ENCODE results near the gene WSB1. TPM values are rescaled to one million over a fixed set of nuclear protein-coding genes. Genes with fewer than 3 reads are reported as not detected.

The WSB1 gene
- total and polyA plus RNA-seq, 2 donors: 60.7 to 125 TPM

DNA sequence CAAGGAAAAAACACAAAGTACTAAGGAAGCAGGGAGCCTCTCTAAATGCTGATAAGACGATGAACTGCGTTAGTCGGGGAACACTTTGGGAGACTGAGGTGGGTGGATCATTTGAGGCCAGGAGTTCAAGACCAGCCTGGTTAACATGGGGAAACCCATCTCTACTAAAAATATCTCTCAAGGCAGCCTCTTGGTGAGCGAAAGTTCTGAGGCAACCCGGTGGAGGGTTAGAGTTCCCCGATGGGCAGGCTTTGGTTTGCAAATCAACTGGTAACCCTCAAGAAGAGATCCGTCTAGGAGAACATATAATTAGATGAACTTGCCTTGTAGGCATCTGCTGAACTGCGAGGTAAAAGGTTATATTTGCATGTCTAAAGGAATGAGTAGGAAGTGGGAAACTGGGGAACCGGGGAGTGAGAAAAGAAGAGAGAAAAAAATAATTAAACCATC is 44.6 kb downstream of the WSB1 start:
- DNase-seq (ENCODE audit: low read depth in 6 of 9, low spot score in 9 of 9): no peak
- Histone ChIP-seq H3K4me3 (ENCODE audit: low read length in 2 of 2) (no peak overlapping the region), H3K36me3 (ENCODE audit: control insufficient read depth in 2 of 2, insufficient read depth in 2 of 2, low read length in 1 of 2) (no peaks in the 10 kb centered on the region), H3K27ac (ENCODE audit: low read depth in 1 of 2, low read length in 1 of 2) (no peak overlapping the region), H3K4me1 (ENCODE audit: control insufficient read depth in 2 of 2, insufficient read depth in 2 of 2, low read length in 2 of 2) (peaks cover 0 to 2% of the 10 kb centered on the region in 2 donors), H3K9me3 (ENCODE audit: control insufficient read depth in 2 of 2, insufficient read depth in 1 of 2, low read length in 1 of 2) (no peaks in the 10 kb centered on the region), H3K27me3 (ENCODE audit: control insufficient read depth in 2 of 2, insufficient read depth in 1 of 2, low read length in 1 of 2) (peaks cover 0 to under 1% of the 10 kb centered on the region in 2 donors)
- WGBS: 92% methylated on average over 9 of the region's 9 CpGs

DNA sequence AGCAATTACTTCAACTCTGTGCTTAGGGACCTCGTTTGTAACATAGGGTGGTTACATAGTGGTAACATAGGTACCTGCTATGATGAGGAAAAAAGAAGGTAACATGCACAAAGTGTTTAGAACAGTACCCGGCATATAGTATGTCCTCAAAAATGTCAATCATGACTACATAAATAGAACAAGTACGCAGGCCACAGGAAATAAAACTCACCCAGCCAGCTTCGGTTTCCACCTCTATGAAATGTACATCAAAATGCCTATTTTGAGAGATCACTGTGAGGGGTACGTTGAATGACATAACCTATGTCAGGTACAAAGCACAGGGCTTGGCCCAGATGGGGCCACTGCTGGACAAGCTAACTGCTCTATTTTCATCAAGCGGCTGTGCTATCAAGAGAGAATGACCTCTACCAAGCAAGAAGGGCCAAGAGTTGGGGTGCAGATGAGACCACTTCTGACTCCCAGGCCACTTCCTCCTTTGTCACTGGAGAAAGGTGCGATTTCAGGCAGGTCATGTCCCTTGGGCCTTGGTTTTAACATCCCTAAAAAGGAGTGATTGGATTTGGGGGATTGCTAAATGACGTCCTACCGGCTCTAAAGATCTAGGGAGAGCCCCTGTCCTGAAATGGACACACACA is 45.4 kb downstream of the WSB1 start:
- Histone ChIP-seq H3K4me3 (ENCODE audit: low read length in 2 of 2) (no peak overlapping the region), H3K4me1 (ENCODE audit: control insufficient read depth in 2 of 2, insufficient read depth in 2 of 2, low read length in 2 of 2) (peaks cover 0 to 5% of the 10 kb centered on the region in 2 donors), H3K27me3 (ENCODE audit: control insufficient read depth in 2 of 2, insufficient read depth in 1 of 2, low read length in 1 of 2) (no peaks in the 10 kb centered on the region), H3K9me3 (ENCODE audit: control insufficient read depth in 2 of 2, insufficient read depth in 1 of 2, low read length in 1 of 2) (no peaks in the 10 kb centered on the region), H3K27ac (ENCODE audit: low read depth in 1 of 2, low read length in 1 of 2) (no peak overlapping the region), H3K36me3 (ENCODE audit: control insufficient read depth in 2 of 2, insufficient read depth in 2 of 2, low read length in 1 of 2) (no peaks in the 10 kb centered on the region)
- WGBS: 75% methylated on average over 9 of the region's 9 CpGs
- no peak for DNase-seq (ENCODE audit: low read depth in 6 of 9, low spot score in 9 of 9)

DNA sequence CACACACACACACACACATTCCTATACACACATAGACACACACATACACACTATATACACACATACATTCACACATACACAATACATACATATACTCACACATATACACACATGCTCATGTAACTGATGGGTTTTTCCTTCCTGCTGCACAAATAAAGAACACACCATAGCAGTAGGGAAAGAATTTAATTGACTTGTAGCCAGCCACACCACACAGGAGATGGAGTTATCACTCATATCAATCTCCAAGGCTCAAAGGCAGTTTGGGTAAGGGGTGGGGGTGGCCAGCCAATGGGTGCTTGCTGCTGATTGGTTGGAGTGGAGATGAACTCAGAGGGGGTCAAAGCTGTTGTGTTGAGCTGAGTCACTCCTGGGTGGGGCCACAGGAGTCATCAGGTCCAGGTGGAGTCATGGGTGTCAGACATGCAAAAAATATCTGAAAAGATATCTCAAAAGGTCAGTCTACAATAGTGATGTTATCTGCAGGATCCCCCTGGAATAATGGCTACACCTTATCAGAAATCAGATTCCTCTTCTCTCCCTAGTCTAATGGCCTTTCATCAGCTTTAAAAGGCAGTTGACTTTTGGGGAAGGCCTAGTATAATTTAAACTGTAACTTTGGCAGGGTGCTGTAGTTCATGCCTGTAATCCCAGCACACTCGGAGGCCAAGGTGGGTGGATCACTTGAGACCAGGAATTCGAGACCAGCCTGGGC is 46.1 kb downstream of the WSB1 start:
- H3K4me1 ChIP-seq (ENCODE audit: control insufficient read depth in 2 of 2, insufficient read depth in 2 of 2, low read length in 2 of 2): peaks cover 0 to 7% of the 10 kb centered on the region in 2 donors
- H3K27ac ChIP-seq (ENCODE audit: low read depth in 1 of 2, low read length in 1 of 2): no peak overlapping the region
- no peaks in the 10 kb centered on the region for H3K36me3 ChIP-seq (ENCODE audit: control insufficient read depth in 2 of 2, insufficient read depth in 2 of 2, low read length in 1 of 2)
- H3K9me3 ChIP-seq (ENCODE audit: control insufficient read depth in 2 of 2, insufficient read depth in 1 of 2, low read length in 1 of 2): no peaks in the 10 kb centered on the region
- no peak overlapping the region for H3K4me3 ChIP-seq (ENCODE audit: low read length in 2 of 2)
- no peaks in the 10 kb centered on the region for H3K27me3 ChIP-seq (ENCODE audit: control insufficient read depth in 2 of 2, insufficient read depth in 1 of 2, low read length in 1 of 2)
- DNase-seq (ENCODE audit: low read depth in 6 of 9, low spot score in 9 of 9): no peak
- WGBS: 93% methylated on average over 2 of the region's 2 CpGs

DNA sequence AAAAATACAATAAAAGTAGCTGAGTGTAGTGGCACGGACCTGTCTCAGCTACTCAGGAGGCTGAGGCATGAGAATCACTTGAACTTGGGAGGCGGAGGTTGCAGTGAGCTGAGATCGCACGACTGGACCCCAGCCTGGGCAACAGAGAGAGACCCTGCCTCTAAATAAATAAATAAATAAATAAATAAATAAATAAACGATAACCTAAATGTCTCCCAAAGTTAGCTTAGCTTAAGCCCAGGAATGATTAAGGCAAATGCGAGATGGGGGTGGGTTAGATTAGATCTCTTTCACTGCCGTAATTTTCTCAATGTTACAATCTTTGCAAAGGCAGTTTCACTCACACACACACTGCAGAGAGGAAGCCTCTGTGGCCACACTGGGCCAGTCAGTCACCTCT is 46.7 kb downstream of the WSB1 start:
- Histone ChIP-seq H3K27me3 (ENCODE audit: control insufficient read depth in 2 of 2, insufficient read depth in 1 of 2, low read length in 1 of 2) (no peaks in the 10 kb centered on the region), H3K4me1 (ENCODE audit: control insufficient read depth in 2 of 2, insufficient read depth in 2 of 2, low read length in 2 of 2) (peaks cover 0 to 7% of the 10 kb centered on the region in 2 donors), H3K27ac (ENCODE audit: low read depth in 1 of 2, low read length in 1 of 2) (no peak overlapping the region), H3K9me3 (ENCODE audit: control insufficient read depth in 2 of 2, insufficient read depth in 1 of 2, low read length in 1 of 2) (no peaks in the 10 kb centered on the region), H3K4me3 (ENCODE audit: low read length in 2 of 2) (no peak overlapping the region), H3K36me3 (ENCODE audit: control insufficient read depth in 2 of 2, insufficient read depth in 2 of 2, low read length in 1 of 2) (no peaks in the 10 kb centered on the region)
- DNase-seq (ENCODE audit: low read depth in 6 of 9, low spot score in 9 of 9): no peak
- WGBS: 94% methylated on average over 7 of the region's 7 CpGs

DNA sequence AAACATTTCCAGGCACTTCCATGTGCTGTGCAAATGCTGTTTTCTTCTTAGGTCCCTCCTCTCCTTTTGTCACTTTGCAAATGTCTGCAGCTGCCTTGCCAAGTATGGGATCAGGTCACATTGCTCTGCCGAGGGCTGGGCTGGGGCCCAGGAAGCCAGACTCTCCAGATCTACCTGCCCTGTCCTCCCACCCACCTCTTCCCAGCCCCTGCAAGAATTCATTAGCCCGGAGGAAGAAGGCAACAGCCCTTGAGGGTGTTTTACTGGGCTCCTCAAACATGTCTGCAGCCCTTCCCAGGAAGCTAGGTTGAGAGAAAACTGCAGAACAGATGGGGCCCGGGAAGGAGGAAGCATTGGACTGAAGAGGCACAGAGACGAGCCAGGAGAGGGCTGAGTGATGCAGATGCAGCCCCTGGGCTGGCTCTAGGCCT is 47.1 kb downstream of the WSB1 start:
- Histone ChIP-seq H3K36me3 (ENCODE audit: control insufficient read depth in 2 of 2, insufficient read depth in 2 of 2, low read length in 1 of 2) (no peaks in the 10 kb centered on the region), H3K4me3 (ENCODE audit: low read length in 2 of 2) (no peak overlapping the region), H3K4me1 (ENCODE audit: control insufficient read depth in 2 of 2, insufficient read depth in 2 of 2, low read length in 2 of 2) (peaks cover 0 to 7% of the 10 kb centered on the region in 2 donors), H3K27me3 (ENCODE audit: control insufficient read depth in 2 of 2, insufficient read depth in 1 of 2, low read length in 1 of 2) (no peaks in the 10 kb centered on the region), H3K27ac (ENCODE audit: low read depth in 1 of 2, low read length in 1 of 2) (no peak overlapping the region), H3K9me3 (ENCODE audit: control insufficient read depth in 2 of 2, insufficient read depth in 1 of 2, low read length in 1 of 2) (no peaks in the 10 kb centered on the region)
- no peak for DNase-seq (ENCODE audit: low read depth in 6 of 9, low spot score in 9 of 9)
- 60% methylated on average over 4 of the region's 4 CpGs for WGBS

DNA sequence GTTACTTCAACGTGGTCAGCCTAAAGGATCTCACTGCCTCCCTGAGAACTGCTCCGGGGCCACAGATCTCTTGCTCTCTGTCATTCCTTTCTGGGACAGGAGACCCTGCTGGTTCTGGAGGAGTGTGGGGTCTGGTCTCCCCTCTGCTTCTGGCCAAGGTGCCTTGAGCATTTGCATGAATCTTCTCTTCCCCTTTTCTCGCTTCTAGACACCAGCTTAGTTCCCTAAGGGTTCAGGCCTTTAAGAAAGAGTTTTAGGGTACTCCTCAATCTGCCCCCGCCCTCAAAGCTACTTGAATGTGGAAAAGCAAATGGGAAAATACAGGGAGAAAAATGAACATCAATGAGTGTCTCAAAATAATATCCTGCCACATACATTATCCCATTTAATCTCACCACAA is 48.1 kb downstream of the WSB1 start:
- H3K27me3 ChIP-seq (ENCODE audit: control insufficient read depth in 2 of 2, insufficient read depth in 1 of 2, low read length in 1 of 2): no peaks in the 10 kb centered on the region
- H3K36me3 ChIP-seq (ENCODE audit: control insufficient read depth in 2 of 2, insufficient read depth in 2 of 2, low read length in 1 of 2): no peaks in the 10 kb centered on the region
- H3K4me1 ChIP-seq (ENCODE audit: control insufficient read depth in 2 of 2, insufficient read depth in 2 of 2, low read length in 2 of 2): peaks cover 0 to 7% of the 10 kb centered on the region in 2 donors
- no peak for DNase-seq (ENCODE audit: low read depth in 6 of 9, low spot score in 9 of 9)
- no peaks in the 10 kb centered on the region for H3K9me3 ChIP-seq (ENCODE audit: control insufficient read depth in 2 of 2, insufficient read depth in 1 of 2, low read length in 1 of 2)
- H3K27ac ChIP-seq (ENCODE audit: low read depth in 1 of 2, low read length in 1 of 2): no peak overlapping the region
- WGBS: 97% methylated on average over 4 of the region's 4 CpGs
- H3K4me3 ChIP-seq (ENCODE audit: low read length in 2 of 2): no peak overlapping the region

DNA sequence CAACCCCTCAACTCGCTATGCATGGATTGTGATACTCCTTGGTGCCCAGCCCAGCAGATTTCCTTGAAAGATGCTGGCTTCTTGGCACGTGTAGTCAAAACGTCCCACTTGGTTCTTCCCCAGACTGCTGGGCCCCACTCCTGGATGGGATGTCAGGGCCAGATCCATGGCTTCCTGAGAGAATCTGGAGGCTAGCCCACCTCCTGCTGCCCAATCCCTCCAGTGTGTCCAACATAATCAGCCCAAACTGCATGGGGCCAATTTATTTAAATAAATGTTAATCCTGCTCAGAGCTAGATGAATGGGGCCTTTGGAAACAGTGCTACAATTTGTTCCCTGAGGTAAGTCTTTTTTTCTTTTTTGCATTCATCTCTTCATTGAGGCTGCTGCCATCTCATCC is 49.4 kb downstream of the WSB1 start:
- DNase-seq (ENCODE audit: low read depth in 6 of 9, low spot score in 9 of 9): no peak
- Histone ChIP-seq H3K4me3 (ENCODE audit: low read length in 2 of 2) (no peak overlapping the region), H3K36me3 (ENCODE audit: control insufficient read depth in 2 of 2, insufficient read depth in 2 of 2, low read length in 1 of 2) (no peaks in the 10 kb centered on the region), H3K9me3 (ENCODE audit: control insufficient read depth in 2 of 2, insufficient read depth in 1 of 2, low read length in 1 of 2) (no peaks in the 10 kb centered on the region), H3K27ac (ENCODE audit: low read depth in 1 of 2, low read length in 1 of 2) (no peak overlapping the region), H3K4me1 (ENCODE audit: control insufficient read depth in 2 of 2, insufficient read depth in 2 of 2, low read length in 2 of 2) (peaks cover 0 to 7% of the 10 kb centered on the region in 2 donors), H3K27me3 (ENCODE audit: control insufficient read depth in 2 of 2, insufficient read depth in 1 of 2, low read length in 1 of 2) (no peaks in the 10 kb centered on the region)
- WGBS: 94% methylated on average over 3 of the region's 3 CpGs

DNA sequence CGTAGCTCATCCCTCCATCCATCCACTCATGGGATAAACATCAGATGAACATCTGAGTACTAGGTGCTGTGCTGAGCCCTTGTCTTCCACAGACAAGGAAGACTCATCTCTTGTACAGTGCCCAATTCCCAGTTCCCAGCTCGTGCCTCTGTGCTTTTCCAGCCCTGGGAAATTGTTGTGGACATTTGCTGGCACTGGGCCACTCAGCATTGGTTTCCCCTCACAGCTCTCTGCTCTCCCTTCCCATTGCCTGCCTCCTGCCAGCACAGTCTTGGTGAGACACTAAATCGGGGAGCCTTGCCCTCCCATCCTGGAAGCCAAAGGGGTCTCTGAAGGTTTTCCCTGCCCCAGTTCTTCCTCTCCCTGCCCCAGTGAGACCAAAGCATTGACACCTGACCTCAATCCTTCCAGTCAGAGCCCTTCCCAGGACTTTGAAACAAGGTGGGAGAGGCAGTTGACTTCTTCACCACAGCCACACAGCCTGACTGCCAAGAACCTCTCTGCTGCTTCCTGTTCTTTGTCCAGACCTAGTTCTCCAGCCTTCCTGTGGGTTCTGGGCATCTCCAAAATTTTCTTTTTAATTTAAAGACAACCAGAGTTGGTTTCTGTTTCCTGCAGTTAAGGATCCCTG is 50.2 kb downstream of the WSB1 start:
- Histone ChIP-seq H3K27me3 (ENCODE audit: control insufficient read depth in 2 of 2, insufficient read depth in 1 of 2, low read length in 1 of 2) (peaks cover 0 to 4% of the 10 kb centered on the region in 2 donors), H3K9me3 (ENCODE audit: control insufficient read depth in 2 of 2, insufficient read depth in 1 of 2, low read length in 1 of 2) (no peaks in the 10 kb centered on the region), H3K4me3 (ENCODE audit: low read length in 2 of 2) (no peak overlapping the region), H3K27ac (ENCODE audit: low read depth in 1 of 2, low read length in 1 of 2) (no peak overlapping the region), H3K4me1 (ENCODE audit: control insufficient read depth in 2 of 2, insufficient read depth in 2 of 2, low read length in 2 of 2) (peaks cover 0 to 11% of the 10 kb centered on the region in 2 donors), H3K36me3 (ENCODE audit: control insufficient read depth in 2 of 2, insufficient read depth in 2 of 2, low read length in 1 of 2) (no peaks in the 10 kb centered on the region)
- no peak for DNase-seq (ENCODE audit: low read depth in 6 of 9, low spot score in 9 of 9)
- 44% methylated on average over 3 of the region's 3 CpGs for WGBS
